HEK293 (cell line): Measurements from ENCODE around the gene RGS7.

Experiments
- GLI4 ChIP-seq: fragments of 450-650 bp; formaldehyde crosslinking; IDR thresholded peaks from 2 replicates; pipeline ENCODE4 v1.5.1; 2016; ENCODE audit warnings: missing biosample characterization, missing genetic modification characterization
- MEIS1 ChIP-seq: sonication (generic); formaldehyde crosslinking; IDR thresholded peaks from 2 replicates; pipeline ENCODE4 v1.8.1; 2022; ENCODE audit warnings: missing genetic modification reagents, mild to moderate bottlenecking, borderline replicate concordance
- REPIN1 ChIP-seq: fragments of 450-650 bp; formaldehyde crosslinking; IDR thresholded peaks from 2 replicates; pipeline ENCODE4 v1.5.1; 2017; ENCODE audit warnings: missing biosample characterization, missing genetic modification characterization, low read depth
- WT1 ChIP-seq: fragments of 450-650 bp; formaldehyde crosslinking; IDR thresholded peaks from 2 replicates; pipeline ENCODE4 v1.5.1; 2016; ENCODE audit warnings: missing biosample characterization, missing genetic modification characterization
- ZNF274 ChIP-seq, 2 experiments: fragments of 200-500 bp in 1 of 2; fragments of 450-650 bp in 1 of 2; sonication (Bioruptor generic) in 1 of 2; formaldehyde crosslinking in 1 of 2; IDR thresholded peaks; 2 replicates each; pipeline versions ENCODE4 v1.5.1 to v1.6.1; 2014 to 2016; ENCODE audit warnings: borderline replicate concordance in 1 of 2, inconsistent platforms in 1 of 2, low read length in 1 of 2, missing biosample characterization in 1 of 2, missing genetic modification characterization in 1 of 2
- ZNF416 ChIP-seq: fragments of 450-650 bp; formaldehyde crosslinking; IDR thresholded peaks from 2 replicates; pipeline ENCODE4 v1.5.1; 2016; ENCODE audit warnings: missing biosample characterization, missing genetic modification characterization
- ZNF664 ChIP-seq: fragments of 450-650 bp; formaldehyde crosslinking; IDR thresholded peaks from 2 replicates; pipeline ENCODE4 v1.5.1; 2016; ENCODE audit warnings: missing biosample characterization, missing genetic modification characterization
- TF ChIP-seq, protein P1 (sequence below): fragments of 450-650 bp; formaldehyde crosslinking; IDR thresholded peaks from 2 replicates; pipeline ENCODE4 v1.5.1; 2016; ENCODE audit warnings: missing biosample characterization, missing genetic modification characterization
- TF ChIP-seq, protein P2 (sequence below): fragments of 450-650 bp; formaldehyde crosslinking; IDR thresholded peaks from 2 replicates; pipeline ENCODE4 v1.5.1; 2016; ENCODE audit warnings: missing biosample characterization, missing genetic modification characterization
- TF ChIP-seq, protein P3 (sequence below): fragments of 450-650 bp; formaldehyde crosslinking; IDR thresholded peaks from 2 replicates; pipeline ENCODE4 v1.5.1; 2016; ENCODE audit warnings: missing biosample characterization, missing genetic modification characterization
- TF ChIP-seq, protein P4 (sequence below): fragments of 450-650 bp; formaldehyde crosslinking; conservative IDR thresholded peaks from 2 replicates; pipeline ENCODE4 v1.5.1; 2016; ENCODE audit warnings: low read depth, missing biosample characterization, missing genetic modification characterization
- TF ChIP-seq, protein P5 (sequence below): fragments of 450-650 bp; formaldehyde crosslinking; IDR thresholded peaks from 2 replicates; pipeline ENCODE4 v1.5.1; 2016; ENCODE audit warnings: missing biosample characterization, missing genetic modification characterization
- TF ChIP-seq, protein P6 (sequence below): fragments of 450-650 bp; formaldehyde crosslinking; IDR thresholded peaks from 2 replicates; pipeline ENCODE4 v1.5.1; 2016; ENCODE audit warnings: missing biosample characterization, missing genetic modification characterization, low read depth
- TF ChIP-seq, protein P7 (sequence below): fragments of 450-650 bp; formaldehyde crosslinking; IDR thresholded peaks from 2 replicates; pipeline ENCODE4 v1.5.1; 2016; ENCODE audit warnings: missing biosample characterization, missing genetic modification characterization

DNA sequence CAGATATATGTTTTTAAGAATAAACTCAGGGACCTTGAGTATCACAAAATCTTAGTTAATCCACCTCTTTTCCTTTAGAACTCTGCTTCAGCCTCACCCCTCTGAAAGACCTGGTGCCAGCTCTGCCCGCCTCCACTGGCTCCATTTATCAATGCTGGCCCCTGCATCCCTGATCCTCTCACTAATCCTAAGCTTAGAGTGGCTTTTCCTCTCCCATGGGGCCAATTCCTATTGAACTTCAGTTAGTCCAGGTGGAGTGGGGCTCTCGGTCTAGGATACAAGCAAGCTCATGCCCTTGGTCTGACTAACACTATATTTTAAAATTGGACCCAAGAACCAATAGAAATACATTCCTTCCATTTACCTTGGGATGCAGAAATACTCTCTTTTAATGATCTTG lies 87.0 kb downstream of the RGS7 start:
- no peak for TF ChIP-seq MEIS1 (CRISPR knock-in tag)
- no peak for TF ChIP-seq ZNF274 (IDR thresholded peaks at IDR 0.05; ENCODE audit: low read length)
- TF ChIP-seq ZNF274 (tag by site-specific recombination; IDR thresholded peaks at IDR 0.05; ENCODE audit: borderline replicate concordance) = no peak
- TF ChIP-seq, protein P1, sequence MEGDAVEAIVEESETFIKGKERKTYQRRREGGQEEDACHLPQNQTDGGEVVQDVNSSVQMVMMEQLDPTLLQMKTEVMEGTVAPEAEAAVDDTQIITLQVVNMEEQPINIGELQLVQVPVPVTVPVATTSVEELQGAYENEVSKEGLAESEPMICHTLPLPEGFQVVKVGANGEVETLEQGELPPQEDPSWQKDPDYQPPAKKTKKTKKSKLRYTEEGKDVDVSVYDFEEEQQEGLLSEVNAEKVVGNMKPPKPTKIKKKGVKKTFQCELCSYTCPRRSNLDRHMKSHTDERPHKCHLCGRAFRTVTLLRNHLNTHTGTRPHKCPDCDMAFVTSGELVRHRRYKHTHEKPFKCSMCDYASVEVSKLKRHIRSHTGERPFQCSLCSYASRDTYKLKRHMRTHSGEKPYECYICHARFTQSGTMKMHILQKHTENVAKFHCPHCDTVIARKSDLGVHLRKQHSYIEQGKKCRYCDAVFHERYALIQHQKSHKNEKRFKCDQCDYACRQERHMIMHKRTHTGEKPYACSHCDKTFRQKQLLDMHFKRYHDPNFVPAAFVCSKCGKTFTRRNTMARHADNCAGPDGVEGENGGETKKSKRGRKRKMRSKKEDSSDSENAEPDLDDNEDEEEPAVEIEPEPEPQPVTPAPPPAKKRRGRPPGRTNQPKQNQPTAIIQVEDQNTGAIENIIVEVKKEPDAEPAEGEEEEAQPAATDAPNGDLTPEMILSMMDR = no peak
- TF ChIP-seq ZNF664 (tag by site-specific recombination) = no peak
- TF ChIP-seq, protein P2, sequence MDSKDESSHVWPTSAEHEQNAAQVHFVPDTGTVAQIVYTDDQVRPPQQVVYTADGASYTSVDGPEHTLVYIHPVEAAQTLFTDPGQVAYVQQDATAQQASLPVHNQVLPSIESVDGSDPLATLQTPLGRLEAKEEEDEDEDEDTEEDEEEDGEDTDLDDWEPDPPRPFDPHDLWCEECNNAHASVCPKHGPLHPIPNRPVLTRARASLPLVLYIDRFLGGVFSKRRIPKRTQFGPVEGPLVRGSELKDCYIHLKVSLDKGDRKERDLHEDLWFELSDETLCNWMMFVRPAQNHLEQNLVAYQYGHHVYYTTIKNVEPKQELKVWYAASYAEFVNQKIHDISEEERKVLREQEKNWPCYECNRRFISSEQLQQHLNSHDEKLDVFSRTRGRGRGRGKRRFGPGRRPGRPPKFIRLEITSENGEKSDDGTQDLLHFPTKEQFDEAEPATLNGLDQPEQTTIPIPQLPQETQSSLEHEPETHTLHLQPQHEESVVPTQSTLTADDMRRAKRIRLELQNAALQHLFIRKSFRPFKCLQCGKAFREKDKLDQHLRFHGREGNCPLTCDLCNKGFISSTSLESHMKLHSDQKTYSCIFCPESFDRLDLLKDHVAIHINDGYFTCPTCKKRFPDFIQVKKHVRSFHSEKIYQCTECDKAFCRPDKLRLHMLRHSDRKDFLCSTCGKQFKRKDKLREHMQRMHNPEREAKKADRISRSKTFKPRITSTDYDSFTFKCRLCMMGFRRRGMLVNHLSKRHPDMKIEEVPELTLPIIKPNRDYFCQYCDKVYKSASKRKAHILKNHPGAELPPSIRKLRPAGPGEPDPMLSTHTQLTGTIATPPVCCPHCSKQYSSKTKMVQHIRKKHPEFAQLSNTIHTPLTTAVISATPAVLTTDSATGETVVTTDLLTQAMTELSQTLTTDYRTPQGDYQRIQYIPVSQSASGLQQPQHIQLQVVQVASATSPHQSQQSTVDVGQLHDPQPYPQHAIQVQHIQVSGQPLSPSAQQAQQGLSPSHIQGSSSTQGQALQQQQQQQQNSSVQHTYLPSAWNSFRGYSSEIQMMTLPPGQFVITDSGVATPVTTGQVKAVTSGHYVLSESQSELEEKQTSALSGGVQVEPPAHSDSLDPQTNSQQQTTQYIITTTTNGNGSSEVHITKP (tag by site-specific recombination) = no peak
- no peak for TF ChIP-seq GLI4
- TF ChIP-seq, protein P3, sequence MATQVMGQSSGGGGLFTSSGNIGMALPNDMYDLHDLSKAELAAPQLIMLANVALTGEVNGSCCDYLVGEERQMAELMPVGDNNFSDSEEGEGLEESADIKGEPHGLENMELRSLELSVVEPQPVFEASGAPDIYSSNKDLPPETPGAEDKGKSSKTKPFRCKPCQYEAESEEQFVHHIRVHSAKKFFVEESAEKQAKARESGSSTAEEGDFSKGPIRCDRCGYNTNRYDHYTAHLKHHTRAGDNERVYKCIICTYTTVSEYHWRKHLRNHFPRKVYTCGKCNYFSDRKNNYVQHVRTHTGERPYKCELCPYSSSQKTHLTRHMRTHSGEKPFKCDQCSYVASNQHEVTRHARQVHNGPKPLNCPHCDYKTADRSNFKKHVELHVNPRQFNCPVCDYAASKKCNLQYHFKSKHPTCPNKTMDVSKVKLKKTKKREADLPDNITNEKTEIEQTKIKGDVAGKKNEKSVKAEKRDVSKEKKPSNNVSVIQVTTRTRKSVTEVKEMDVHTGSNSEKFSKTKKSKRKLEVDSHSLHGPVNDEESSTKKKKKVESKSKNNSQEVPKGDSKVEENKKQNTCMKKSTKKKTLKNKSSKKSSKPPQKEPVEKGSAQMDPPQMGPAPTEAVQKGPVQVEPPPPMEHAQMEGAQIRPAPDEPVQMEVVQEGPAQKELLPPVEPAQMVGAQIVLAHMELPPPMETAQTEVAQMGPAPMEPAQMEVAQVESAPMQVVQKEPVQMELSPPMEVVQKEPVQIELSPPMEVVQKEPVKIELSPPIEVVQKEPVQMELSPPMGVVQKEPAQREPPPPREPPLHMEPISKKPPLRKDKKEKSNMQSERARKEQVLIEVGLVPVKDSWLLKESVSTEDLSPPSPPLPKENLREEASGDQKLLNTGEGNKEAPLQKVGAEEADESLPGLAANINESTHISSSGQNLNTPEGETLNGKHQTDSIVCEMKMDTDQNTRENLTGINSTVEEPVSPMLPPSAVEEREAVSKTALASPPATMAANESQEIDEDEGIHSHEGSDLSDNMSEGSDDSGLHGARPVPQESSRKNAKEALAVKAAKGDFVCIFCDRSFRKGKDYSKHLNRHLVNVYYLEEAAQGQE (tag by site-specific recombination) = no peak
- no peak for TF ChIP-seq WT1 (tag by site-specific recombination)
- TF ChIP-seq, protein P4, sequence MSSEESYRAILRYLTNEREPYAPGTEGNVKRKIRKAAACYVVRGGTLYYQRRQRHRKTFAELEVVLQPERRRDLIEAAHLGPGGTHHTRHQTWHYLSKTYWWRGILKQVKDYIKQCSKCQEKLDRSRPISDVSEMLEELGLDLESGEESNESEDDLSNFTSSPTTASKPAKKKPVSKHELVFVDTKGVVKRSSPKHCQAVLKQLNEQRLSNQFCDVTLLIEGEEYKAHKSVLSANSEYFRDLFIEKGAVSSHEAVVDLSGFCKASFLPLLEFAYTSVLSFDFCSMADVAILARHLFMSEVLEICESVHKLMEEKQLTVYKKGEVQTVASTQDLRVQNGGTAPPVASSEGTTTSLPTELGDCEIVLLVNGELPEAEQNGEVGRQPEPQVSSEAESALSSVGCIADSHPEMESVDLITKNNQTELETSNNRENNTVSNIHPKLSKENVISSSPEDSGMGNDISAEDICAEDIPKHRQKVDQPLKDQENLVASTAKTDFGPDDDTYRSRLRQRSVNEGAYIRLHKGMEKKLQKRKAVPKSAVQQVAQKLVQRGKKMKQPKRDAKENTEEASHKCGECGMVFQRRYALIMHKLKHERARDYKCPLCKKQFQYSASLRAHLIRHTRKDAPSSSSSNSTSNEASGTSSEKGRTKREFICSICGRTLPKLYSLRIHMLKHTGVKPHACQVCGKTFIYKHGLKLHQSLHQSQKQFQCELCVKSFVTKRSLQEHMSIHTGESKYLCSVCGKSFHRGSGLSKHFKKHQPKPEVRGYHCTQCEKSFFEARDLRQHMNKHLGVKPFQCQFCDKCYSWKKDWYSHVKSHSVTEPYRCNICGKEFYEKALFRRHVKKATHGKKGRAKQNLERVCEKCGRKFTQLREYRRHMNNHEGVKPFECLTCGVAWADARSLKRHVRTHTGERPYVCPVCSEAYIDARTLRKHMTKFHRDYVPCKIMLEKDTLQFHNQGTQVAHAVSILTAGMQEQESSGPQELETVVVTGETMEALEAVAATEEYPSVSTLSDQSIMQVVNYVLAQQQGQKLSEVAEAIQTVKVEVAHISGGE = no peak
- no peak for TF ChIP-seq ZNF416
- TF ChIP-seq, protein P5, sequence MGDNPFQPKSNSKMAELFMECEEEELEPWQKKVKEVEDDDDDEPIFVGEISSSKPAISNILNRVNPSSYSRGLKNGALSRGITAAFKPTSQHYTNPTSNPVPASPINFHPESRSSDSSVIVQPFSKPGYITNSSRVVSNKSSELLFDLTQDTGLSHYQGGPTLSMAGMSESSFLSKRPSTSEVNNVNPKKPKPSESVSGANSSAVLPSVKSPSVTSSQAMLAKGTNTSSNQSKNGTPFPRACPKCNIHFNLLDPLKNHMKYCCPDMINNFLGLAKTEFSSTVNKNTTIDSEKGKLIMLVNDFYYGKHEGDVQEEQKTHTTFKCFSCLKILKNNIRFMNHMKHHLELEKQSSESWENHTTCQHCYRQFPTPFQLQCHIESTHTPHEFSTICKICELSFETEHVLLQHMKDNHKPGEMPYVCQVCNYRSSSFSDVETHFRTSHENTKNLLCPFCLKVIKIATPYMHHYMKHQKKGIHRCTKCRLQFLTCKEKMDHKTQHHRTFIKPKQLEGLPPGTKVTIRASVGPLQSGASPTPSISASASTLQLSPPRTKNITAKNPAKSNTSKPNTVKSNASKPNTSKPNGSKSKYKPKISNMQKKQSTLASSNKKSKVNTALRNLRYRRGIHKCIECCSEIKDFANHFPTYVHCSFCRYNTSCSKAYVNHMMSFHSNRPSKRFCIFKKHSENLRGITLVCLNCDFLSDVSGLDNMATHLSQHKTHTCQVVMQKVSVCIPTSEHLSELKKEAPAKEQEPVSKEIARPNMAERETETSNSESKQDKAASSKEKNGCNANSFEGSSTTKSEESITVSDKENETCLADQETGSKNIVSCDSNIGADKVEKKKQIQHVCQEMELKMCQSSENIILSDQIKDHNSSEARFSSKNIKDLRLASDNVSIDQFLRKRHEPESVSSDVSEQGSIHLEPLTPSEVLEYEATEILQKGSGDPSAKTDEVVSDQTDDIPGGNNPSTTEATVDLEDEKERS (tag by site-specific recombination) = no peak
- TF ChIP-seq, protein P6, sequence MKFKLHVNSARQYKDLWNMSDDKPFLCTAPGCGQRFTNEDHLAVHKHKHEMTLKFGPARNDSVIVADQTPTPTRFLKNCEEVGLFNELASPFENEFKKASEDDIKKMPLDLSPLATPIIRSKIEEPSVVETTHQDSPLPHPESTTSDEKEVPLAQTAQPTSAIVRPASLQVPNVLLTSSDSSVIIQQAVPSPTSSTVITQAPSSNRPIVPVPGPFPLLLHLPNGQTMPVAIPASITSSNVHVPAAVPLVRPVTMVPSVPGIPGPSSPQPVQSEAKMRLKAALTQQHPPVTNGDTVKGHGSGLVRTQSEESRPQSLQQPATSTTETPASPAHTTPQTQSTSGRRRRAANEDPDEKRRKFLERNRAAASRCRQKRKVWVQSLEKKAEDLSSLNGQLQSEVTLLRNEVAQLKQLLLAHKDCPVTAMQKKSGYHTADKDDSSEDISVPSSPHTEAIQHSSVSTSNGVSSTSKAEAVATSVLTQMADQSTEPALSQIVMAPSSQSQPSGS (tag by site-specific recombination) = no peak
- TF ChIP-seq, protein P7, sequence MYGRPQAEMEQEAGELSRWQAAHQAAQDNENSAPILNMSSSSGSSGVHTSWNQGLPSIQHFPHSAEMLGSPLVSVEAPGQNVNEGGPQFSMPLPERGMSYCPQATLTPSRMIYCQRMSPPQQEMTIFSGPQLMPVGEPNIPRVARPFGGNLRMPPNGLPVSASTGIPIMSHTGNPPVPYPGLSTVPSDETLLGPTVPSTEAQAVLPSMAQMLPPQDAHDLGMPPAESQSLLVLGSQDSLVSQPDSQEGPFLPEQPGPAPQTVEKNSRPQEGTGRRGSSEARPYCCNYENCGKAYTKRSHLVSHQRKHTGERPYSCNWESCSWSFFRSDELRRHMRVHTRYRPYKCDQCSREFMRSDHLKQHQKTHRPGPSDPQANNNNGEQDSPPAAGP (tag by site-specific recombination) = no peak
- TF ChIP-seq REPIN1 (tag by site-specific recombination) = no peak
